A673 (cell line): ENCODE results near the gene PSTPIP1.

Experiments used
- EZH2 ChIP-seq: fragments of 200-600 bp; sonication (generic); IDR thresholded peaks from 2 replicates; pipeline ENCODE4 v1.6.1; 2017; ENCODE audit warnings: borderline replicate concordance, low read depth, mild to moderate bottlenecking, mixed read lengths, antibody characterized with exemption, low read length; ENCODE audit not compliant: poor library complexity, severe bottlenecking
- TF ChIP-seq, protein P1 (sequence below): fragments of 300-800, 200-600 bp; sonication (generic); conservative IDR thresholded peaks from 2 replicates; pipeline ENCODE4 v1.5.1; 2017; ENCODE audit warnings: low read depth, mild to moderate bottlenecking, antibody characterized with exemption, low read length, moderate library complexity, mixed read lengths

DNA sequence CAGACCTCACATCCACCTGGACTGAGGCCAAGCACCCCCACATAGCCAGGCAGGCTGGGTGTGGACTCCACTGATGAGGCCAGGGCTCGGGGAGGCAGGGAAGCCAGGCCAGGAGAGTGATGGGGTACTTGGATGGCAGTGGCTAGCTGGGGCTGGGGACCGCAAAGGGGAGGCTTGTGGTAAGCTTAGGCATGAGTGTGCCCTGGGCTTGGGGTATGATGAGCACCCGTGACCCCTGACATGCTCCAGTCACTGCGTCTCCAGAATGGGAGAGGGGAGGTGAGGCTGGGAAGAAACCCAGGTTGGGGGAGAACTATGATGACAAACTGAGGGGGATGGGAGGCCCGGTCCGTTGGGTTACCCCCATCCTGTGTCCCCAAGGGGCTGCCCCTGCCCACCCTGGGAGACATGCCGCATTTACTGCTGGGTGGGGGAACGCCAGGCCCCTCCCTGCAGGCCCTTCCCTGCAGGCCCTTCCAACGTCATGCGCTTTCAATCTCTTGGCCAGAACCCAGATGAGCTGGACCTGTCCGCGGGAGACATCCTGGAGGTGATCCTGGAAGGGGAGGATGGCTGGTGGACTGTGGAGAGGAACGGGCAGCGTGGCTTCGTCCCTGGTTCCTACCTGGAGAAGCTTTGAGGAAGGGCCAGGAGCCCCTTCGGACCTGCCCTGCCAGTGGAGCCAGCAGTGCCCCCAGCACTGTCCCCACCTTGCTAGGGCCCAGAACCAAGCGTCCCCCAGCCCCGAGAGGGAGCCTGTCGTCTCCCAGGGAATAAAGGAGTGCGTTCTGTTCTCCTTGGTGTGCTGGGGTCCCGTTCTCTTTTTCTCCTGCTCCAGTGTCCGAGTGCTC is 41.8 kb downstream of the PSTPIP1 start:
- TF ChIP-seq, protein P1, sequence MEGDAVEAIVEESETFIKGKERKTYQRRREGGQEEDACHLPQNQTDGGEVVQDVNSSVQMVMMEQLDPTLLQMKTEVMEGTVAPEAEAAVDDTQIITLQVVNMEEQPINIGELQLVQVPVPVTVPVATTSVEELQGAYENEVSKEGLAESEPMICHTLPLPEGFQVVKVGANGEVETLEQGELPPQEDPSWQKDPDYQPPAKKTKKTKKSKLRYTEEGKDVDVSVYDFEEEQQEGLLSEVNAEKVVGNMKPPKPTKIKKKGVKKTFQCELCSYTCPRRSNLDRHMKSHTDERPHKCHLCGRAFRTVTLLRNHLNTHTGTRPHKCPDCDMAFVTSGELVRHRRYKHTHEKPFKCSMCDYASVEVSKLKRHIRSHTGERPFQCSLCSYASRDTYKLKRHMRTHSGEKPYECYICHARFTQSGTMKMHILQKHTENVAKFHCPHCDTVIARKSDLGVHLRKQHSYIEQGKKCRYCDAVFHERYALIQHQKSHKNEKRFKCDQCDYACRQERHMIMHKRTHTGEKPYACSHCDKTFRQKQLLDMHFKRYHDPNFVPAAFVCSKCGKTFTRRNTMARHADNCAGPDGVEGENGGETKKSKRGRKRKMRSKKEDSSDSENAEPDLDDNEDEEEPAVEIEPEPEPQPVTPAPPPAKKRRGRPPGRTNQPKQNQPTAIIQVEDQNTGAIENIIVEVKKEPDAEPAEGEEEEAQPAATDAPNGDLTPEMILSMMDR = no peak
- no peak for TF ChIP-seq EZH2
